ENCODE measurements around the gene LIPC.

LIPC gene

GRCh38 chr15:58440158-58440910, 8.5 kb downstream of the LIPC start:
- TF ChIP-seq CTCF (IDR thresholded peaks at IDR 0.05; ENCODE audit: borderline replicate concordance, insufficient read depth, low read depth, low read length): no peak
- H3K4me3 ChIP-seq (ENCODE audit: low read depth, low read length): no peak overlapping the region

GRCh38 chr15:58440922-58441321, 9.1 kb downstream of the LIPC start:
- H3K4me3 ChIP-seq (ENCODE audit: low read depth, low read length): no peak overlapping the region
- TF ChIP-seq CTCF (IDR thresholded peaks at IDR 0.05; ENCODE audit: borderline replicate concordance, insufficient read depth, low read depth, low read length): no peak

- H3K4me3 ChIP-seq (ENCODE audit: low read depth, low read length): no peak overlapping the region
- TF ChIP-seq CTCF (IDR thresholded peaks at IDR 0.05; ENCODE audit: borderline replicate concordance, insufficient read depth, low read depth, low read length): no peak
Observed at GRCh38 chr15:58441376-58442070, 9.7 kb downstream of the LIPC start.

- no peak for TF ChIP-seq CTCF (IDR thresholded peaks at IDR 0.05; ENCODE audit: borderline replicate concordance, insufficient read depth, low read depth, low read length)
- no peak overlapping the region for H3K4me3 ChIP-seq (ENCODE audit: low read depth, low read length)
Observed at GRCh38 chr15:58442122-58442521, 10.3 kb downstream of the LIPC start.

- no peak for TF ChIP-seq CTCF (IDR thresholded peaks at IDR 0.05; ENCODE audit: borderline replicate concordance, insufficient read depth, low read depth, low read length)
- no peak overlapping the region for H3K4me3 ChIP-seq (ENCODE audit: low read depth, low read length)
Observed at GRCh38 chr15:58443308-58443707, 11.5 kb downstream of the LIPC start.

- no peak for TF ChIP-seq CTCF (IDR thresholded peaks at IDR 0.05; ENCODE audit: borderline replicate concordance, insufficient read depth, low read depth, low read length)
- H3K4me3 ChIP-seq (ENCODE audit: low read depth, low read length): no peak overlapping the region
Observed at GRCh38 chr15:58444056-58444455, 12.3 kb downstream of the LIPC start.
